A549 treated with AZD2906 at 1 μM for 4 hours (cell line): ENCODE data around the gene KRTAP3-3. TPM values are rescaled to one million over a fixed set of nuclear protein-coding genes. Genes with fewer than 3 reads are reported as not detected.

Experiments
- total RNA-seq: library from RNA; stranded (reverse); fragments of 200-300 nt; extraction: Qiagen RNA extraction; gene quantifications from 5 replicates; pipeline ENCODE4 v1.2.3, GENCODE V29; 2022

The KRTAP3-3 gene
- total RNA-seq, result not detected in 5 replicates

DNA sequence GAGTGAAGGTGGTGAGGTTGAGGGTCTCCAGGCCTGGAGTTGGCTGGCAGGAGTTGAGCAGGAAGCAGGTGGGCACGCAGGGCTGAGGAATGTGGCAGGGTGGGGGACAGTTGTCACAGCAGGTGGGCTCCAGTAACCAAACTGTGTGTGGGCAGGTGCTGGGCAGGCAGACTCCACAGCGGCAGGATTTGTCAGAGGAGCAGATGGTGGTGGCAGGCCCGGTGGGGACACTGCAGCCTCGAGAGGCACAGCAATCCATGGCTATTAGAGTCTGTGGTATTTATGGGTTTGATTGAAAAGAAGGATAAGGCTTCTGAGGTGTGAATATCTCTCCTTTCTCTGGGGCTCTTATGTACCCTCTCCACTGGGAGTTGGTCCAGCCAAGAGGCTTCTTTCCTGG is at the start of gene KRTAP3-3:
TSS of gene KRTAP3-3 (minus strand) at position 326 of the 400 bp plus-strand sequence. CDS start at position 259, 67 bp downstream.

DNA sequence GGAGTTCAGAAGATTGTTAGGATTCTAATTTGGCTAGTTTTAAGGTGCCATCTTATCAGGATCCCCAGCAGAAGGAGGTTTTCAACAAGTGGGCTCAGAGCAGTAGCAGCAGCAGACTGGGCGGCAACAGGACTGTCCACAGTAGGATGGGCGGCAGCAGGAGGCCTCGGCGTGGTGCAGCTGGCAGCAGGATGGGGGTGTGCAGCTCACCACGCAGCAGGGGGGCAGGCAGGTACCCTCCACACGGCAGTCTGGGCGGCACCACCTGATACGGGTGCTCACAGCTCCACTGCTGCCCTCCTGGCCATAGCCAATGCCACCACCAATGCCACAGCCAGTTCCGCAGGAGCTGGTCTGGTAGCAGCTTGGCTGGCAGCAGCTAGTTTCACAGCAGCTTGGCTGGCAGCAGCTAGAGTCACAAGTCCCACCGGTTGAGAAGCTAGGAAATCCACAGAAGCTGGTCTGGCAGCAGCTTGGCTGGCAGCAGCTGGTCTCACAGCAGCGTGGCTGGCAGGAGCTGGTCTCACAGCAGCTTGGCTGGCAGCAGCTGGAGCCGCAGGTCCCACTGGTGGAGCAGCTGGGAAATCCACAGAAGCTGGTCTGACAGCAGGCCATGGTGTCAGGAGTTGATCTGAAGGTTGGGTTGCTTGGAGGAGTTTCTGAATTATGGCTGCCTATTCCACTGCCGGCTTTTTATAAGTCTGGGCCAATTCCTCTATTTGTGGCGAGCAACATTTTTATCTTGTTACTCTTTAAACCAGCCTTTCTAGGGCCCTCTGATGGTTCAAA is 47.0 kb upstream of the KRTAP3-3 start, which contains the start of gene KRTAP1-1:
TSS of gene KRTAP1-1 (minus strand) at position 668 of the 789 bp plus-strand sequence. CDS start at position 615, 53 bp downstream.

DNA sequence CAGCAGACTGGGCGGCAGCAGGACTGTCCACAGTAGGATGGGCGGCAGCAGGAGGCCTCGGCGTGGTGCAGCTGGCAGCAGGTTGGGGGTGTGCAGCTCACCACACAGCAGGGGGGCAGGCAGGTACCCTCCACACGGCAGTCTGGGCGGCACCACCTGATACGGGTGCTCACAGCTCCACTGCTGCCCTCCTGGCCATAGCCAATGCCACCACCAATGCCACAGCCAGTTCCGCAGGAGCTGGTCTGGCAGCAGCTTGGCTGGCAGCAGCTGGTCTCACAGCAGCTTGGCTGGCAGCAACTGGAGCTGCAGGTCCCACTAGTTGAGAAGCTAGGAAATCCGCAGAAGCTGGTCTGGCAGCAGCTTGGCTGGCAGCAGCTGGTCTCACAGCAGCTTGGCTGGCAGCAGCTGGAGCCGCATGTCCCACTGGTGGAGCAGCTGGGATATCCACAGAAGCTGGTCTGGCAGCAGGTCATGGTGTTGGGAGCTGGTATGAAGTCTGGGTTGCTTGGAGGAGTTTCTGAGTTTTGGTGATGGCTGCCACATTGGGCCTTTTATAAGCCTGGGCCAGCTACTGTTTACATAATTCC is 40.5 kb upstream of the KRTAP3-3 start, which contains the start of gene KRTAP1-3:
TSS of gene KRTAP1-3 (minus strand) at position 529 of the 590 bp plus-strand sequence. CDS start at position 476, 53 bp downstream.

DNA sequence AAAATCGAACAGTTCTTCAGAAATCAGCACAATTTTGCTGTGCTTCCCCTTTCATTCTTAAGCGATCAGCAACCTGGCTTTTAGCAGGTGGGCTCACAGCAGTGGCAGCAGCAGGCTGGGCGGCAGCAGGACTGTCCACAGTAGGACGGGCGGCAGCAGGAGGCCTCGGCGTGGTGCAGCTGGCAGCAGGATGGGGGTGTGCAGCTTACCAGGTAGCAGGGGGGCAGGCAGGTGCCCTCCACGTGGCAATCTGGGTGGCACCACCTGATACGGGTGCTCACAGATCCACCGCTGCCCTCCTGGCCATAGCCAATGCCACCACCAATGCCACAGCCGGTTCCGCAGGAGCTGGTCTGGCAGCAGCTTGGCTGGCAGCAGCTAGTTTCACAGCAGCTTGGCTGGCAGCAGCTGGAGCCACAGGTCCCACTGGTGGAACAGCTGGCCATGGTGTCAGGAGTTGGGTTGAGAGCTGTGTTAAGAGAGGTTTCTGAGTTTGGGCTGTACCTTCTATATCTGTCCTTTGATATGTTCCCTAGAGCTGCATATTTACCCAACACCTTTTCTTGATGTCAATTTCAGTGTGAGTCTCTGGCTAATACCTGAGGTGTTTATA is 35.8 kb upstream of the KRTAP3-3 start, which contains the start of gene KRTAP1-4:
TSS of gene KRTAP1-4 (minus strand) at position 563 of the 613 bp plus-strand sequence. CDS start at position 446, 117 bp downstream.

DNA sequence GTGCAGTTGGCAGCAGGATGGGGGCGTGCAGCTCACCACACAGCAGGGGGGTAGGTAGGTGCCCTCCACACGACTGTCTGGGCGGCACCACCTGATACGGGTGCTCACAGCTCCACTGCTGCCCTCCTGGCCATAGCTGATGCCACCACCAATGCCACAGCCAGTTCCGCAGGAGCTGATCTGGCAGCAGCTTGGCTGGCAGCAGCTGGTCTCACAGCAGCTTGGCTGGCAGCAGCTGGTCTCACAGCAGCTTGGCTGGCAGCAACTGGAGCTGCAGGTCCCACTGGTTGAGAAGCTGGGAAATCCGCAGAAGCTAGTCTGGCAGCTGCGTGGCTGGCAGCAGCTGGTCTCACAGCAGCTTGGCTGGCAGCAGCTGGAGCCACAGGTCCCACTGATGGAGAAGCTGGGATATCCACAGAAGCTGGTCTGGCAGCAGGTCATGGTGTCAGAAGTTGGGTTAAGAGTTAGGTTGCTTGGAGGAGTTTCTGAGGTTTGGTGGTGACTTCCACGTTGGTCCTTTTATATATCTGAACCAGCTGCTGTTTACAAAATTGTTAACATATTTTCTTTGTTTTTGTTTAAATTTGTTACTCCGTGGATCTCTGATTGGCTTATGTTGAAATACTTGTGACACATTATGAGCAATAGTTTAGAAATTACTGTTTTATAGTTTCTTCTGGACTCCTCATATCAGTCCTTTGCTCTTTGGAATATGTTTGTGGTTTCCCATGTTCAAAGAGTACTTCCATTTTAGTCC is 32.9 kb upstream of the KRTAP3-3 start, which contains the start of gene KRTAP1-5:
TSS of gene KRTAP1-5 (minus strand) at position 494 of the 757 bp plus-strand sequence. CDS start at position 441, 53 bp downstream.

DNA sequence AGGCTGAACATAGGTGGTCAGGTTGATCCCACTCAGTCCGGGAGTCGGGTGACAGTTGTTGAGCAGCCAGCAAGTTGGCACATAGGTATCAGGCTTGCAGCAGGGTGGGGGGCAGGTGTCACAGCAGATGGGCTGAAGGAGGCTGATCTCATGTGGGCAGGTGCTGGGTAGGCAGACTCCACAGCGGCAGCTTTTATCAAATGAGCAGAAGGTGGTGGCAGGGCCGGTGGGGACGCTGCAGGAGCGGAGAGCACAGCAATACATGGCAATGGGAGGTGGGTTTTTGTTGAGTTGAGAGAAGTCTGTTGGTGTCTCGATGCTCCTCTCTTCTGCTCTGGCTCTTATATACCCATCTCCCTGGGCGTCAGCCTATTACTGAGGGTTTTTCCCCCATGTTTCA is 14.8 kb upstream of the KRTAP3-3 start, which contains the start of gene KRTAP3-1:
TSS of gene KRTAP3-1 (minus strand) at position 318 of the 400 bp plus-strand sequence. CDS start at position 264, 54 bp downstream.

DNA sequence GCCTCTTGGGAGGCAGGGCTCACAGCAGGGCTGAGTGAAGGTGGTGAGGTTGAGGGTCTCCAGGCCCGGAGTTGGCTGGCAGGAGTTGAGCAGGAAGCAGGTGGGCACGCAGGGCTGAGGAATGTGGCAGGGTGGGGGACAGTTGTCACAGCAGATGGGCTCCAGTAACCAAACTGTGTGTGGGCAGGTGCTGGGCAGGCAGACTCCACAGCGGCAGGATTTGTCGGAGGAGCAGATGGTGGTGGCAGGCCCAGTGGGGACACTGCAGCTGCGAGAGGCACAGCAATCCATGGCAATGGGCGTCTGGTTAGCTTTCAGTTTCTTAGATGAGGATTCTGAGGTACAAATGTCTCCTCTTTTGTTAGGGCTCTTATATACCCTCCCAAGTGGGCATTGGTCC is 5.6 kb upstream of the KRTAP3-3 start, which contains the start of gene KRTAP3-2:
TSS of gene KRTAP3-2 (minus strand) at position 344 of the 400 bp plus-strand sequence. CDS start at position 291, 53 bp downstream.

DNA sequence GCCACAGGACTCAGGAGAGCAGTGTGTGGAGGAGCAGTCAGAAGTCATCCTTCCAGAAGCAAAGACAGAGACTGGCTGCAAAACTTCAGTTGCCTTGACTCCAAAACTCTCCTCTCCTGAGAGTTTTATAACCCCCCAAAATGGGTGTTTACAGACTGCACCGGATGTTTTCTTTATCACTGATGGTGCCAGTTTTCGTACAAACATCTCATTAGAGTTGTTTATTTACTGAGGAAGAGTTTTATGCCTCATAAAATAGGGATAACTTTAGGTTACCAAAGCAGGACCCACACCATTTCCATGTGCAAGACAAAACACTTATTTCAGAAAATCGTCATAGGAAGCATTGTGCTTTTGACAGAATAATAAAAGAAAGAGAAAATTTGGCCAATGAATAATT is 9.7 kb downstream of the KRTAP3-3 start, which contains the start of gene KRT40:
TSS of gene KRT40 (minus strand) at position 101 of the 400 bp plus-strand sequence. CDS start at position 48, 53 bp downstream.

DNA sequence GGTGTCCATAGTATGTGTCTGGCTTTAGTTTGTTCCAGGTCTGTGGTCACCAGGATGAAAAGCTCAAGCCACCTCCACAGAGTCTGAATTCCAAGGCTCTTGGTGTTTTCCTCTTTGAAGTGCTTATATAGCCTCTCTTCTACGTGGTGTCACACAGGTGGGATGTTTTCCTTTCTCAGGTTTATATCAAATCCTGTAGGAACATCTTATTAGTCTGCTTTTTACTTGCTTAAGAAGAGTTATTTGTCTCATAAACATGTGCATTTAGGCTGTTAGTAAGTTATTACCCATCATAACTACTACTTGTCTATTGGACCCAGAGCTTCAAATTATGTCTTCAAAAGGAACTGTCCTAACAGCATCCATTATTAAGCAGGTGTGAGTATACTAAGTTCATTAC is 27.1 kb downstream of the KRTAP3-3 start, which contains the start of gene KRT39:
TSS of gene KRT39 (minus strand) at position 101 of the 400 bp plus-strand sequence. CDS start at position 9, 92 bp downstream.

Other genes with a start within 250 kb of the KRTAP3-3 start
- gene KRT25, start 238.8 kb downstream of the KRTAP3-3 start, total RNA-seq, result not detected in 5 replicates
- not detected in 5 replicates for gene KRT26, start 222.0 kb downstream of the KRTAP3-3 start, total RNA-seq
- gene KRT27, start 211.6 kb downstream of the KRTAP3-3 start, total RNA-seq, result not detected in 5 replicates
- gene KRT28, start 194.2 kb downstream of the KRTAP3-3 start, total RNA-seq, result not detected in 5 replicates
- 65.4 to 117 TPM (median 102 TPM) in 5 replicates for gene KRT10, start 171.6 kb downstream of the KRTAP3-3 start, total RNA-seq
- gene KRT12, start 126.9 kb downstream of the KRTAP3-3 start, total RNA-seq, result not detected in 5 replicates
- 0.11 to 0.30 TPM (median 0.23 TPM) in 5 replicates for gene KRT20, start 108.9 kb downstream of the KRTAP3-3 start, total RNA-seq
- 0.08 to 0.14 TPM (median 0.10 TPM) in 4 of 5 replicates, not detected in the other for gene KRT23, start 56.5 kb downstream of the KRTAP3-3 start, total RNA-seq
- not detected in 5 replicates for gene KRT39, start 27.2 kb downstream of the KRTAP3-3 start, total RNA-seq
- gene KRT40, start 9.8 kb downstream of the KRTAP3-3 start, total RNA-seq, result not detected in 5 replicates
- 0.20 to 0.57 TPM (median 0.29 TPM) in 5 replicates for gene KRTAP3-2, start 5.7 kb upstream of the KRTAP3-3 start, total RNA-seq
- not detected in 5 replicates for gene KRTAP3-1, start 15.0 kb upstream of the KRTAP3-3 start, total RNA-seq
- gene KRTAP1-5, start 33.0 kb upstream of the KRTAP3-3 start, total RNA-seq, result not detected in 5 replicates
- not detected in 5 replicates for gene KRTAP1-4, start 36.0 kb upstream of the KRTAP3-3 start, total RNA-seq
- not detected in 5 replicates for gene KRTAP1-3, start 40.7 kb upstream of the KRTAP3-3 start, total RNA-seq
- not detected in 5 replicates for gene KRTAP1-1, start 47.3 kb upstream of the KRTAP3-3 start, total RNA-seq
- gene KRTAP2-1, start 53.2 kb upstream of the KRTAP3-3 start, total RNA-seq, result not detected in 5 replicates
- not detected in 5 replicates for gene KRTAP2-2, start 61.1 kb upstream of the KRTAP3-3 start, total RNA-seq
- gene KRTAP2-3, start 66.0 kb upstream of the KRTAP3-3 start, total RNA-seq, result 0.18 TPM in 1 of 5 replicates, not detected in the others
- gene KRTAP2-4, start 71.7 kb upstream of the KRTAP3-3 start, total RNA-seq, result not detected in 5 replicates
- not detected in 5 replicates for gene KRTAP4-7, start 90.0 kb upstream of the KRTAP3-3 start, total RNA-seq
- gene KRTAP4-8, start 104.0 kb upstream of the KRTAP3-3 start, total RNA-seq, result not detected in 5 replicates
- gene KRTAP4-16, start 108.0 kb upstream of the KRTAP3-3 start, total RNA-seq, result not detected in 5 replicates
- gene KRTAP4-9, start 111.2 kb upstream of the KRTAP3-3 start, total RNA-seq, result not detected in 5 replicates
- not detected in 5 replicates for gene KRTAP4-11, start 124.2 kb upstream of the KRTAP3-3 start, total RNA-seq
- gene KRTAP4-12, start 130.0 kb upstream of the KRTAP3-3 start, total RNA-seq, result not detected in 5 replicates
- gene KRTAP4-6, start 146.4 kb upstream of the KRTAP3-3 start, total RNA-seq, result not detected in 5 replicates
- gene KRTAP4-5, start 155.7 kb upstream of the KRTAP3-3 start, total RNA-seq, result not detected in 5 replicates
- not detected in 5 replicates for gene KRTAP4-4, start 166.6 kb upstream of the KRTAP3-3 start, total RNA-seq
- not detected in 5 replicates for gene KRTAP4-3, start 174.1 kb upstream of the KRTAP3-3 start, total RNA-seq
- not detected in 5 replicates for gene KRTAP4-2, start 184.1 kb upstream of the KRTAP3-3 start, total RNA-seq
- gene KRTAP4-1, start 190.7 kb upstream of the KRTAP3-3 start, total RNA-seq, result 0.08 to 0.13 TPM in 2 of 5 replicates, not detected in the others
- not detected in 5 replicates for gene KRTAP9-1, start 195.7 kb upstream of the KRTAP3-3 start, total RNA-seq
- gene KRTAP9-2, start 232.5 kb upstream of the KRTAP3-3 start, total RNA-seq, result not detected in 5 replicates
- not detected in 5 replicates for gene KRTAP9-3, start 238.3 kb upstream of the KRTAP3-3 start, total RNA-seq
- not detected in 5 replicates for gene KRTAP9-8, start 243.8 kb upstream of the KRTAP3-3 start, total RNA-seq